H9 (cell line): ENCODE measurements around the gene CLCN2. TPM values are rescaled to one million over a fixed set of nuclear protein-coding genes. Genes with fewer than 3 reads are reported as not detected.

Experiments
- DNase-seq: peaks from one replicate; pipeline ENCODE4 v3.0.0-alpha.2; 2017
- H2AFZ ChIP-seq: one replicate; pipeline ENCODE4 v1.6.1; 2013; ENCODE audit warnings: mild to moderate bottlenecking, low read length, control low read depth, moderate library complexity
- H2AK5ac ChIP-seq: 2 replicates; pipeline ENCODE4 v1.6.1; 2013; ENCODE audit warnings: low read length, control low read depth, mixed read lengths; ENCODE audit not compliant: insufficient read length
- H2BK120ac ChIP-seq: one replicate; pipeline ENCODE4 v1.6.1; 2013; ENCODE audit warnings: low read depth, mild to moderate bottlenecking, low read length, control low read depth, inconsistent platforms; ENCODE audit not compliant: poor library complexity, severe bottlenecking
- H2BK12ac ChIP-seq: 2 replicates; pipeline ENCODE4 v1.6.1; 2013; ENCODE audit warnings: low read length, control low read depth, mixed read lengths, low read depth; ENCODE audit not compliant: insufficient read length
- H2BK15ac ChIP-seq: 2 replicates; pipeline ENCODE4 v1.6.1; 2013; ENCODE audit warnings: low read depth, low read length, control low read depth
- H2BK20ac ChIP-seq: one replicate; pipeline ENCODE4 v1.6.1; 2013; ENCODE audit warnings: low read depth, mild to moderate bottlenecking, low read length, control low read depth, inconsistent platforms; ENCODE audit not compliant: poor library complexity, severe bottlenecking
- H2BK5ac ChIP-seq: 2 replicates; pipeline ENCODE4 v1.6.1; 2013; ENCODE audit warnings: low read length, control low read depth, mixed read lengths; ENCODE audit not compliant: insufficient read length
- H3K14ac ChIP-seq: 2 replicates; pipeline ENCODE4 v1.6.1; 2013; ENCODE audit warnings: low read length, control low read depth; ENCODE audit not compliant: insufficient read depth
- H3K18ac ChIP-seq: 2 replicates; pipeline ENCODE4 v1.6.1; 2013; ENCODE audit warnings: low read depth, mild to moderate bottlenecking, mixed read lengths, low read length, control low read depth; ENCODE audit not compliant: insufficient read length
- H3K23ac ChIP-seq: 2 replicates; pipeline ENCODE4 v1.6.1; 2013; ENCODE audit warnings: low read length, control low read depth, mixed read lengths, low read depth; ENCODE audit not compliant: insufficient read length
- H3K23me2 ChIP-seq: 2 replicates; pipeline ENCODE4 v1.6.1; 2013; ENCODE audit warnings: low read depth, mild to moderate bottlenecking, mixed read lengths, low read length, control low read depth; ENCODE audit not compliant: insufficient read length, poor library complexity, severe bottlenecking
- H3K27ac ChIP-seq: 2 replicates; pipeline ENCODE4 v1.5.1; 2013; ENCODE audit warnings: low read length, control low read depth, mixed read lengths, low read depth; ENCODE audit not compliant: insufficient read length
- H3K27me3 ChIP-seq: 2 replicates; pipeline ENCODE4 v1.6.1; 2013; ENCODE audit warnings: low read length, control low read depth, inconsistent platforms; ENCODE audit not compliant: insufficient read depth
- H3K4ac ChIP-seq: 2 replicates; pipeline ENCODE4 v1.6.1; 2013; ENCODE audit warnings: low read depth, mild to moderate bottlenecking, control low read depth, inconsistent platforms, low read length, moderate library complexity
- H3K4me1 ChIP-seq: 2 replicates; pipeline ENCODE4 v1.6.1; 2013; ENCODE audit warnings: low read length, control low read depth, inconsistent platforms; ENCODE audit not compliant: insufficient read depth
- H3K4me2 ChIP-seq: 2 replicates; pipeline ENCODE4 v1.6.1; 2013; ENCODE audit warnings: low read length, control low read depth, mixed read lengths; ENCODE audit not compliant: insufficient read length, insufficient read depth
- H3K56ac ChIP-seq: 2 replicates; pipeline ENCODE4 v1.6.1; 2013; ENCODE audit warnings: low read depth, mild to moderate bottlenecking, mixed read lengths, low read length, control low read depth; ENCODE audit not compliant: insufficient read length
- H3K79me1 ChIP-seq: 2 replicates; pipeline ENCODE4 v1.6.1; 2013; ENCODE audit warnings: low read depth, mild to moderate bottlenecking, moderate library complexity, low read length, control low read depth, inconsistent platforms; ENCODE audit not compliant: insufficient read depth, poor library complexity, severe bottlenecking
- H3K79me2 ChIP-seq: 2 replicates; pipeline ENCODE4 v1.6.1; 2013; ENCODE audit warnings: low read length, control low read depth, inconsistent platforms; ENCODE audit not compliant: insufficient read depth
- H3K9ac ChIP-seq: 2 replicates; pipeline ENCODE4 v1.6.1; 2013; ENCODE audit warnings: low read length, control low read depth, mixed read lengths; ENCODE audit not compliant: insufficient read length; ENCODE audit errors: extremely low read depth
- H3K9me3 ChIP-seq: one replicate; pipeline ENCODE4 v1.6.1; 2013; ENCODE audit warnings: low read depth, low read length, inconsistent platforms; ENCODE audit not compliant: control insufficient read depth
- H3T11ph ChIP-seq: one replicate; pipeline ENCODE4 v1.6.1; 2013; ENCODE audit warnings: mild to moderate bottlenecking, low read length, control low read depth, inconsistent platforms
- H4K20me1 ChIP-seq: one replicate; pipeline ENCODE4 v1.6.1; 2013; ENCODE audit not compliant: control insufficient read depth, insufficient read length, insufficient read depth
- H4K5ac ChIP-seq: 2 replicates; pipeline ENCODE4 v1.6.1; 2013; ENCODE audit warnings: low read depth, mild to moderate bottlenecking, mixed read lengths, low read length, control low read depth; ENCODE audit not compliant: insufficient read length
- H4K8ac ChIP-seq: replicated peaks from 2 replicates; pipeline ENCODE4 v1.6.1; 2013; ENCODE audit warnings: low read length, control low read depth, mixed read lengths, low read depth; ENCODE audit not compliant: insufficient read length
- H4K91ac ChIP-seq: 2 replicates; pipeline ENCODE4 v1.6.1; 2013; ENCODE audit warnings: low read depth, mild to moderate bottlenecking, moderate library complexity, mixed read lengths, low read length, control low read depth; ENCODE audit not compliant: insufficient read length
- H3K27ac Mint-ChIP-seq, 3 experiments: 2 replicates in 2 of 3; 3 replicates in 1 of 3; pipeline ENCODE4 v1.8.0; 2020 to 2021; ENCODE audit warnings: mixed read lengths in 3 of 3, mild to moderate bottlenecking in 1 of 3, moderate library complexity in 1 of 3
- H3K27me3 Mint-ChIP-seq: 2 replicates; pipeline ENCODE4 v1.8.0; 2021; ENCODE audit warnings: low read depth, mild to moderate bottlenecking, moderate library complexity, mixed read lengths
- H3K36me3 Mint-ChIP-seq, 3 experiments: 2 replicates in 2 of 3; 3 replicates in 1 of 3; pipeline ENCODE4 v1.8.0; 2020 to 2021; ENCODE audit warnings: low read depth in 3 of 3, mixed read lengths in 3 of 3; ENCODE audit not compliant: insufficient read depth in 1 of 3
- H3K4me1 Mint-ChIP-seq, 2 experiments: 2 replicates each; pipeline ENCODE4 v1.8.0; 2020; ENCODE audit warnings: mixed read lengths in 2 of 2
- H3K4me3 Mint-ChIP-seq, 2 experiments: 2 replicates in 1 of 2; 3 replicates in 1 of 2; pipeline ENCODE4 v1.8.0; 2020 to 2021; ENCODE audit warnings: mild to moderate bottlenecking in 2 of 2, mixed read lengths in 2 of 2, moderate library complexity in 1 of 2
- H3K9me3 Mint-ChIP-seq, 2 experiments: 2 replicates in 1 of 2; 3 replicates in 1 of 2; pipeline ENCODE4 v1.8.0; 2020; ENCODE audit warnings: mild to moderate bottlenecking in 2 of 2, mixed read lengths in 2 of 2, moderate library complexity in 1 of 2
- CTCF ChIP-seq: fragments of 200-600 bp; sonication (generic); conservative IDR thresholded peaks from 3 replicates; pipeline ENCODE4 v1.8.0; 2021; ENCODE audit warnings: antibody characterized with exemption, mild to moderate bottlenecking
- WGBS: extraction: QIAGEN DNeasy Blood & Tissue Kit; methylation state at CpG from one replicate; pipeline ENCODE4 v1.1.7; 2013; ENCODE audit warnings: missing lambda C conversion rate, low lambda C conversion rate, mixed read lengths; ENCODE audit not compliant: insufficient read length; ENCODE audit errors: extremely low coverage; 5-methylcytosine and 5-hydroxymethylcytosine counted together
- total RNA-seq: library from RNA; stranded (reverse); gene quantifications from 2 replicates; pipeline ENCODE4 v1.2.1, GENCODE V29; 2021

The CLCN2 gene
- total RNA-seq, 1 experiment from 2014 or later = 17.2 TPM

- H3K36me3 Mint-ChIP-seq = peaks cover 16 to 45% (median 41%) of the 10 kb centered on the region in 3 experiments; a peak in 6 of 7 replicates
- no peaks in the 10 kb centered on the region for H3K27me3 ChIP-seq
- H3K4ac ChIP-seq = no peak overlapping the region
- no peak overlapping the region for H2BK120ac ChIP-seq
- no peaks in the 10 kb centered on the region; a peak in 1 of 5 replicates for H3K9me3 Mint-ChIP-seq
- no peaks in the 10 kb centered on the region for H3K4me1 ChIP-seq
- H3K9ac ChIP-seq = no peak overlapping the region
- H3K18ac ChIP-seq = no peak overlapping the region
- no peak overlapping the region for H2AK5ac ChIP-seq
- H3K23ac ChIP-seq = no peak overlapping the region
- H3K27ac ChIP-seq = no peak overlapping the region
- H3T11ph ChIP-seq = no peak overlapping the region
- no CpG with 5 or more reads among the region's 9 CpGs for WGBS
- H2BK5ac ChIP-seq = no peak overlapping the region
- H2BK20ac ChIP-seq = no peak overlapping the region
- no peaks in the 10 kb centered on the region for H4K20me1 ChIP-seq
- peaks cover 7 to 16% of the 10 kb centered on the region in 2 experiments for H3K4me1 Mint-ChIP-seq
- no peaks in the 10 kb centered on the region for H3K27me3 Mint-ChIP-seq
- no peak for DNase-seq
- no peak overlapping the region for H3K4me3 Mint-ChIP-seq
- no peak for TF ChIP-seq CTCF
- H3K4me2 ChIP-seq = no peak overlapping the region
- H3K23me2 ChIP-seq = no peaks in the 10 kb centered on the region
- H3K9me3 ChIP-seq = no peaks in the 10 kb centered on the region
- H4K91ac ChIP-seq = no peak overlapping the region
- no peak overlapping the region for H4K5ac ChIP-seq
- no peak overlapping the region for H3K56ac ChIP-seq
- no peak overlapping the region for H3K14ac ChIP-seq
- H3K79me2 ChIP-seq = no peaks in the 10 kb centered on the region
- no peak overlapping the region for H4K8ac ChIP-seq
- H3K27ac Mint-ChIP-seq = peak overlapping the region; percentile 52 to 82 (median 81); a peak in 6 of 7 replicates
- no peak overlapping the region for H2BK12ac ChIP-seq
- H3K79me1 ChIP-seq = no peaks in the 10 kb centered on the region
- H2BK15ac ChIP-seq = no peak overlapping the region
- H2AFZ ChIP-seq = no peak overlapping the region
Observed at GRCh38 chr3:184351511-184352148, 9.8 kb downstream of the CLCN2 start.
